ENCODE measurements around the gene RSRP1. TPM values are rescaled to one million over a fixed set of nuclear protein-coding genes. Genes with fewer than 3 reads are reported as not detected.

RSRP1 gene
- total RNA-seq, 4 donors from 2014 or later = 23.1 to 133 (median 59.4) TPM

DNA sequence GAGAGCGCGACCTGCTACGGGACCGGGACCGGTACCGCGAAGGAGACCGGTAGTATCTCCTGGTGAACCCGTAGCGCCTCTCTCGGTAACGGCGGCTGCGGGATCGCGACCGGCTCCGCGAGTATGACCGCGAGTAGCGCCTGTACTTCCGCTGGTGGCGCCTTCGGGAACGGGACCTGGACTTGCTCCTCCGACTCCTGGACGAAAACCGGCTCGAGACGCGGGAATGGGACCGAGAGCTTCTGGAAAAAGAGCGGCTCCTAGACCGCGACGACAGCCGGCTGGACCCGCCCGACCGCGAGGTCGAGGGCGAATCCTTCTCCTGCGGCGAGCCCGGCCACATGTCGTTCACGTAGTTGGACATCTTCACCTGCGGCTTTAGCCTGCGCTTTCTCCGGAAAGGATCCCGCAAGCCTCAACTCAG is 642 bp downstream of the RSRP1 start:
- no CpG with 5 or more reads among the region's 53 CpGs for WGBS, 2 donors (ENCODE audit: low coverage in 1 of 2)
- H3K36me3 ChIP-seq = peaks cover 0 to 42% of the 10 kb centered on the region in 2 donors
- H3K4me3 ChIP-seq = peak overlapping the region; percentile 90 to 95
- no peaks in the 10 kb centered on the region for H3K9me3 ChIP-seq
- peak overlapping the region; percentile 97 to 100 (median 100) for H3K27ac ChIP-seq
- peak; percentile 0 for ATAC-seq
- H3K4me1 ChIP-seq = peaks cover 4 to 41% (median 13%) of the 10 kb centered on the region in 3 donors
- H3K27me3 ChIP-seq = no peaks in the 10 kb centered on the region
- TF ChIP-seq POLR2AphosphoS5 (IDR thresholded peaks at IDR 0.05) (no peak), EP300 (IDR thresholded peaks at IDR 0.05) (no peak), POLR2A (IDR thresholded peaks at IDR 0.05) (no peak)
- TF ChIP-seq, protein P1, sequence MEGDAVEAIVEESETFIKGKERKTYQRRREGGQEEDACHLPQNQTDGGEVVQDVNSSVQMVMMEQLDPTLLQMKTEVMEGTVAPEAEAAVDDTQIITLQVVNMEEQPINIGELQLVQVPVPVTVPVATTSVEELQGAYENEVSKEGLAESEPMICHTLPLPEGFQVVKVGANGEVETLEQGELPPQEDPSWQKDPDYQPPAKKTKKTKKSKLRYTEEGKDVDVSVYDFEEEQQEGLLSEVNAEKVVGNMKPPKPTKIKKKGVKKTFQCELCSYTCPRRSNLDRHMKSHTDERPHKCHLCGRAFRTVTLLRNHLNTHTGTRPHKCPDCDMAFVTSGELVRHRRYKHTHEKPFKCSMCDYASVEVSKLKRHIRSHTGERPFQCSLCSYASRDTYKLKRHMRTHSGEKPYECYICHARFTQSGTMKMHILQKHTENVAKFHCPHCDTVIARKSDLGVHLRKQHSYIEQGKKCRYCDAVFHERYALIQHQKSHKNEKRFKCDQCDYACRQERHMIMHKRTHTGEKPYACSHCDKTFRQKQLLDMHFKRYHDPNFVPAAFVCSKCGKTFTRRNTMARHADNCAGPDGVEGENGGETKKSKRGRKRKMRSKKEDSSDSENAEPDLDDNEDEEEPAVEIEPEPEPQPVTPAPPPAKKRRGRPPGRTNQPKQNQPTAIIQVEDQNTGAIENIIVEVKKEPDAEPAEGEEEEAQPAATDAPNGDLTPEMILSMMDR (IDR thresholded peaks at IDR 0.05) = no peak

DNA sequence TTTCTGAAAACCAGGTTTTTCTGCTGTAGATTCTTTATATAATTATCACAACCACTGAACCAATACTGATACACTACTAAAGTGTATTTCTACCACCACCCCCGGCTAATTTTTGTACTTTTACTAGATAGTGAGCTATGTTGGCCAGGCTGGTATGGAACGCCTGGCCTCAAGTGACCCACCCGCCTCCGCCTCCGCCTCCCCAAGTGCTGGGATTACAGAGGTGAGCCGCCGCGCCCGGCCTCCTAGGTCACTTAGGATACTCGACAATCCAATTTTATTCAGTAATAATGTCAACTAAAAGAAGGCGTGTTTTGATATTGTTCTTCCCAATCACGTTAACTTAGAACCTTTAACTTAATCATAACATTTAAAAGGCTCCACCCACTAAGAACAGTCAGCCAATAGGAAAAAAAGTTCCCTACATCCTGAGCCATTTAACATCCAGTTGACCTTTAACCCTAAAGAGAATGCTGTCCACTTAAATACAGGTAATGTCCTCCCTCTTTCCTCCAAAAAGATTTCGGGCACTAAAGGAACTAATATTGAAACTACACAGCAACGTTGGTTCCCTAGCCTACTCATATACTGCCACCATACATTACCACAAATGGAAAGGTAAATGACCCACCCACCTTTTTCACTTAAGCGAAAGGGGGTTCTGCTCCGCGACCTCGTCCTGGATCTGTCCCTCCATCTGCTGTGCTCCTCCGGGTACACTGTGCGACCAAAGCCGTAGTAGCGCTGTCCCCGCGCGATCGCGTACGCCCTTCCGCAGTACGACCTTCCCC is 1.2 kb downstream of the RSRP1 start:
- no peak for ATAC-seq
- peaks cover 4 to 47% (median 13%) of the 10 kb centered on the region in 3 donors for H3K4me1 ChIP-seq

DNA sequence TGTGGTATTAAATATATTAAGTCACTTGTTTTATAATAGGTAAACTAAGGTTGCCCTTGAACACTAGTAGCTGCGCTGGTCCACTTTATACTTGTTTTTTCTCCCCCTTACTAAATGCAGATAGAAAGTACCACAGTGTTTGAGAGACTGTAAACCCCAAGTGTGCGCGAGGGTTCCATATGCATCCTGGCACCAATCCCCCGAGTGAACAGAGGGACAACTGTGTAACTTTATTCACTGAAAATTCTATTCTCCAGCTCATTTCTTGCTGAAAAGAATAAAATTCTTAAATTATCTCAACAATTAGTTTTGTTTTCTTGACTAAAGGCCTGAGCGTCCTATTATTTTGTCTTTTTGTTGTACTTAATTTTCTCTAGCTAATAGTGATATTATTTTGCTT is 1.9 kb downstream of the RSRP1 start:
- Histone ChIP-seq H3K4me1 (peaks cover 6 to 53% (median 18%) of the 10 kb centered on the region in 3 donors), H3K36me3 (peaks cover 0 to 53% of the 10 kb centered on the region in 2 donors), H3K27me3 (no peaks in the 10 kb centered on the region), H3K27ac (peak overlapping the region in 2 of 4 donors; percentile 100), H3K4me3 (peak overlapping the region; percentile 90 to 95), H3K9me3 (no peaks in the 10 kb centered on the region)
- TF ChIP-seq, protein P1 (IDR thresholded peaks at IDR 0.05) = no peak
- TF ChIP-seq POLR2AphosphoS5 (IDR thresholded peaks at IDR 0.05) (no peak), POLR2A (IDR thresholded peaks at IDR 0.05) (no peak), EP300 (IDR thresholded peaks at IDR 0.05) (no peak)
- ATAC-seq = no peak
- WGBS, 2 donors (ENCODE audit: low coverage in 1 of 2) = 67 to 74% methylated on average over 5 of the region's 5 CpGs

More for the DNA sequence above, 1.2 kb downstream of the RSRP1 start:
- peak overlapping the region; percentile 97 to 100 (median 100) for H3K27ac ChIP-seq
- H3K27me3 ChIP-seq = no peaks in the 10 kb centered on the region
- H3K4me3 ChIP-seq = peak overlapping the region; percentile 90 to 95
- peaks cover 0 to 48% of the 10 kb centered on the region in 2 donors for H3K36me3 ChIP-seq
- TF ChIP-seq, protein P1 (IDR thresholded peaks at IDR 0.05) = no peak
- TF ChIP-seq POLR2A (IDR thresholded peaks at IDR 0.05) (no peak), POLR2AphosphoS5 (IDR thresholded peaks at IDR 0.05) (no peak), EP300 (IDR thresholded peaks at IDR 0.05) (no peak)
- 6 to 40% methylated on average over 11 to 19 of the region's 30 CpGs for WGBS, 2 donors (ENCODE audit: low coverage in 1 of 2)
- no peaks in the 10 kb centered on the region for H3K9me3 ChIP-seq

DNA sequence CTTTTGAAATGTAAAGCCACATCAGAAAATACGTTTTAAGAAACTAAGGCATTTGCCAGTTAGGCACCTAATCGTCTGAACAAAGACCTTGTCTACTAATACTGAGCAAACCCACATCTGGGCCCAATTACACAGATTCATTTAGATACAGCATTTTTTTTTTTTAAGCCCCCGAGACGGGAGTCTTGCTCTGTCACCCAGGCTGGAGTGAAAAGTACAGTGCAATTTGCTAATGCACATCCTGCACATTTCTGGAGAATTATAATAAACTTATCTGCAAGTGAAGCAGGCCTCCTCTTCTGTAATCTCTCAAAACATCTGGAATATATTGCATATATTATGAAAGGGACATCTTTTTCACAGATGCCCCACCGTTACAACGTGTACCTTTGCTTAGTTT is 3.3 kb downstream of the RSRP1 start:
- no peak for ATAC-seq
- H3K4me1 ChIP-seq = peaks cover 8 to 63% (median 24%) of the 10 kb centered on the region in 3 donors
- TF ChIP-seq, protein P1 (IDR thresholded peaks at IDR 0.05) = no peak
- TF ChIP-seq EP300 (IDR thresholded peaks at IDR 0.05) = no peak
- TF ChIP-seq POLR2AphosphoS5 (IDR thresholded peaks at IDR 0.05) = no peak
- TF ChIP-seq POLR2A (IDR thresholded peaks at IDR 0.05) = no peak
- H3K27me3 ChIP-seq = no peaks in the 10 kb centered on the region
- H3K36me3 ChIP-seq = peaks cover 0 to 53% of the 10 kb centered on the region in 2 donors
- H3K27ac ChIP-seq = no peak overlapping the region
- H3K9me3 ChIP-seq = no peaks in the 10 kb centered on the region
- 45 to 56% methylated on average over 6 of the region's 6 CpGs for WGBS, 2 donors (ENCODE audit: low coverage in 1 of 2)
- no peak overlapping the region for H3K4me3 ChIP-seq

All from gastroesophageal sphincter (tissue), 4 donors.